NCI-H1105 (cell line): ENCODE data around the gene PRPF38B.
"Not testable (repeated sequence)": the region's sequence is repeated elsewhere in the genome, so short reads cannot be mapped to it uniquely, and the experiment has no call there.

Experiments used
- DNase-seq: peaks from one replicate; lab custom pipeline; 2025; lab: John Stamatoyannopoulos, UW

The PRPF38B gene

DNA sequence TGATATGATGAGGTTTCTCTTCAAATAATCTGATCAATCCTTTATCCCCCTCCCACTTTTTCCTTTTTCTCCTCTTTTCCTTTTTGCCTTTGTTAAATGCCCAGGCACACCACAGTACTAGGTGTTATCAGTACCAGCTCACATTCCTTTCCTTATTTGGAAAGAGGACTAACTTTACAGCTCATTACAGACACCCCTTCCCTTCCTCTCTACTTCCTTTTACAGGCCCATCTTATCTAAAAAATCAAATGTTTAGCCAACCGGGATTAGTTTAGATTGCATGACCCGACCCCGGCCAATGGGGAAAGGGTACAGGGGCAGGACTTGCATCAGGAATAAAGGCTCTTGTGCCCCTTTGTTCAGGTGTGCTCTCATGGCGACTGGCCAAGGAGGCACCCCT is 10.4 kb upstream of the PRPF38B start:
- not testable (repeated sequence) for DNase-seq

- DNase-seq: no peak
Measured at GRCh38 chr1:108685529-108685928, 6.6 kb upstream of the PRPF38B start.

DNA sequence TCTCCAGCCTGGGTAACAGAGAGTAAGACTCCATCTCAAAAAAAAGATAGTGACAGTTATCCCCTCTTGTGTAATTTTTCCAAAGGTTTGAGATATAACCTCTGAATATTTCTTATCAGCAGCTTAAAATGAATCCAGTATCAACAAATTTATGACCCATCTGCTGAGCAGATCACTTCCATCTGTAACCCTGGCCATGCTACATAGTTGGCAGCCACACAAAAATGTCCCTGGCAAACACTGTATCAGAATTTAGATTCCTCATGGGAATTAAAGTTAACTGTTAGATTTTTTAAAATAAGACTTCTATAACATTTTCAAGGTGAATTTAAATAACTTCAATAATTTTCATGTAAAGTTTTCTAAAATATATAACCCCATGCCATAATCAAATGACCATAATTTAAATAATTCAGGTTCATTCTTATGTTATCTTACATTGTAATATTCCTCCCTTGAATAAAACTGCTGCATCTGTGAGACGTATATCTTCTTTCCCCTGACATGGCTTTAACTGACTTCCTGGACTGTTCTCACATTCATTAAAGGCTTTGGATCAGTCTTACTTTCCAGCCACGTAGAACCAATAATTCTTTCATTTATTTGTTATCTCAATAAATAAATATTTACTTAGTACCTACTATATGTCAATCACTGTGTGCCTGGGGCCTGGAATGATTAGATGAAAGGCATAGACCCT is 5.3 kb upstream of the PRPF38B start:
- no peak for DNase-seq

GRCh38 chr1:108691128-108691941 is 775 bp upstream of the PRPF38B start:
- DNase-seq: no peak

DNA sequence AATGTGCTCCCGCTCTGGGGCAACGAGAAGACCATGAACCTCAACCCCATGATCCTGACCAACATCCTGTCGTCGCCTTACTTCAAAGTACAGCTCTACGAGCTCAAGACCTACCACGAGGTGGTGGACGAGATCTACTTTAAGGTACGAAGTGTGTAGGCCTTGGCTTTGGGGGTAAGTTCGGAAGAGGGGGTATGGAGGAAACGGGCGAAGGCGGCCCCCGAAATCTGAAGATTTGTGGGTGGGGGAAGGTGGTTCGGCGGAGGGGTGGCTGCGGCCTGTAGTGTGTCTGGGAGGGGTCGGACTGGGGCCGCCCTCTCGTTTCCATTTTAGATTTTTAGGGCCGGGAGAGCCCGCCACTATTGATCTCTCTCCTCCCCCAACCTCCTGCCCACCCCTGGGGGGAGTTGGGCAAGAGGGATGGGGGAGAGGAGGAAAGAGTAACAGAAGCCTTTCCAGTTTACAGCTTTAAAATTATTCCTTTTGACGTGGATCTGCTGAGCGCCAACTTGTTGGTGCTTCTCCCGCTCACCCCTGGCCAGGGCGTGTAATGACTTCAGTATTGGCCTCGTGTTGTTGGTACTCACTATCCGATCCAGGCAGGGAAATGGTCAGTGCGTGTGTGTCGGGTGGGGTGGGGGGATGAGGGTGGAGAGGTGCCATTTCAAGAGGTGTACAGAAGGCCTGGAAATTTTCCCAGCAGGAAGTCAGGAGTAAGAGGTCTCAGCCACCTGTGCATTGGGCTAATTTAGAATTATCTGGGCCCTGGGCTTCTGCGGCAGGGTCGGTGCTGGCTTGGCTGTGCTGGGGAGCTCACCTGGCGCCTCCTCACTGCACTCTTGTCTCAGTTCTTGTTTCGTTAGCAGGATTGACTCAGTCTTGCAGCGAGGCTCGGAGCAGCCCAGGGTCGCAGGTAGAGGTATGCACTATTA is 880 bp downstream of the PRPF38B start:
- DNase-seq: peak; percentile 55

DNA sequence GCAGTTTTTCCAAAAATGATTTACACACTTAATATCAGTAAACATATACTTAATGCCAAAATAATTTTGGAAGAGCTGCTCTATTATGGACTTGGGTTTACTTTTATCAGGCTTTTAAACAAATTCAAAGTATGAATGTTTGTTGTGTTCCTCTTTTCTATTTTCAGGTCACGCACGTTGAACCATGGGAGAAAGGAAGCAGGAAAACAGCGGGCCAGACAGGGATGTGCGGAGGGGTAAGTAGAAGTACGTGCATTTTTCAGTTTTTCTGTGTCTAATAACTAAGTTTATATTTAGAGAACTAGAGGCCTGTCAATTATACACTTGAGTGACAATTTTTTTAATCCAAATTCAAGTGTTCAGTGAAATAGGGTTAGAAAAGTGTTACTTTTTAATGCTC is 3.4 kb downstream of the PRPF38B start:
- DNase-seq: no peak

- DNase-seq: no peak
Measured at GRCh38 chr1:108699375-108700332, 7.5 kb downstream of the PRPF38B start.

DNA sequence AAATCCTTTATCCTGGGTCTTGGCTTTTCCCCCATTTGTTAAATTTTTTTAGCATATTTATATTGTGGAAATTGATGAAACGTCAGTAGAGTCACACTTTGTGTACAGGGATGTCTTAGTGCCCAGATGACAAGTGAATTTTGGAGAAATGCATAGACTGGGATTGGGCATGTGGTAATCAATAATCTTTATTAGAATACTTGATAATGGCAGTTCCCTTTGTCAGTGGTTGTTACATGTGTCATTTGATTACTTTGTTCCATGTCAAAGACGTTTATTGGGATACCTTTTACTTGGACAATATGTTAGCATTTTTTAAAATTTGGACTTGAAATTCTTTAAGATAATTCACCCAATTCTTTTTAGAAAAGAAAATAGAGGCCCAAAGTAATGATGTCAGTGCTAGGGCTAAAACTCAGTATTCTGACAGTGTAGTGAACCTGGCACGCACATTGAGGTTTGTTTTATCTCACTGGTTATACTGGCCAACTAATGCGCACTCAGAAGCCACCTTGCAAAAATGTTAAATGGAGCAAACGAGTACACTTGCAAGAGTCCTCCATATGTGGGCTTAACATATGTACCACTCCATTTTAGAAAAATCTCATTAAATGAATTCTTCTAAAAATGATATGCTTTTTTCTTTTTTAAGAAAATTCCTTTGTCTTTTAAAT is 9.2 kb downstream of the PRPF38B start:
- no peak for DNase-seq

- not testable (repeated sequence) for DNase-seq
Measured at GRCh38 chr1:108702109-108702508, 10.0 kb downstream of the PRPF38B start.

- no peak for DNase-seq
Measured at GRCh38 chr1:108703939-108704338, 11.8 kb downstream of the PRPF38B start.

- DNase-seq: no peak
Measured at GRCh38 chr1:108704496-108704895, 12.4 kb downstream of the PRPF38B start.

DNA sequence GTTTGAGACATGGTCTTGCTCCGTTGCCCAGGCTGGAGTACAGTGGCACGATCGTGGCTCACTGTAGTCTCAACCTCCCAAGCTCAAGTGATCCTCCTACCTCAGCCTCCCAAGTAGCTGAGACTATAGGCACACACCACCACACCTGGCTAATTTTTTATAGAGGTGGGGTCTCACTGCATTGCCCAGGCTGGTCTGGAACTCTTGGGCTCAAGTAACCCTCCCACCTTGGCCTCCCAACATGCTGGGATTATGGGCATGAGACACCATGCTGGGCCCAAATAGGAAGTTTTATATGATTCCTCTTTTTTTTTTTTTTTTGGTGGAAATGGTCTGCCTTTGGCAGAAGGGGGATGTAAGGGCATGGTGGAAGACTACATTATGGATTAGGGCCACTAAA is 14.5 kb downstream of the PRPF38B start:
- no peak for DNase-seq

- DNase-seq: no peak
Measured at GRCh38 chr1:108708691-108709660, 16.9 kb downstream of the PRPF38B start.

- DNase-seq: no peak
Measured at GRCh38 chr1:108712606-108713150, 20.6 kb downstream of the PRPF38B start, which contains the start of gene FNDC7. Gene FNDC7, plus strand, starts transcription at chr1:108712908. Its CDS starts 26 bp downstream, at chr1:108712934.

GRCh38 chr1:108715932-108716331 is 23.8 kb downstream of the PRPF38B start:
- DNase-seq: no peak

GRCh38 chr1:108716437-108717230 is 24.5 kb downstream of the PRPF38B start:
- DNase-seq: no peak

DNA sequence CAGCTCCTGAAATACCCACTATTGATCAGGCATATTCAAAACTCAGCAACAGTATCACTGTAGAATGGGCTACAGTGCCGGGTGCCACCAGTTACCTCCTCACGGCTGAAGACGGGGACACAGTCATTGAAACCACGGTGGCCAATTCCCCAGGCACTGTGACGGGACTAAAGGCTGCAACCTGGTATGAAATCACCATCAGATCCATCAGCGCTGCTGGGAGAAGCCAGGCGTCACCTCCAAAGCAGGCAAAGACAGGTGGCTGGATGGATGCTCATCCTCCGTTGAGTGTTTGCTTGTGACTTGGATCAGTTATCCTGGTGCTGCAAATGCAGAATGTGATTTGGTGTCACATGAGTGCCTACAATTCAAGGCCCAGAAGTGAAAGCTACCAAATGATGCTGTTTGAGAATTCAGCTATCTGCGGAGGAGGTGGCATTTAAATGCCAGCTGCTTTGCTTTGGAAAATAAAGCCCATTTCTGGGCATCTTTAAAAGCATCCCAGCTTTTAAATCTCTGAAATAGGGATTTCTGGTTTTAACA is 25.7 kb downstream of the PRPF38B start:
- no peak for DNase-seq
